GM23338 (cell line): ENCODE results near the gene R3HDM2. TPM values are rescaled to one million over a fixed set of nuclear protein-coding genes. Genes with fewer than 3 reads are reported as not detected.

Experiments
- ATAC-seq: fragments of 200-7000 bp; cut with Tn5 transposase; 3 replicates; pipeline ENCODE4 v1.9.1; 2020
- DNase-seq: peaks from one replicate; pipeline ENCODE4 v3.0.0-alpha.2; 2015; ENCODE audit warnings: low spot score
- H2AFZ ChIP-seq: fragments of 200-600 bp; sonication (generic); 2 replicates; pipeline ENCODE4 v1.8.0; 2016; ENCODE audit warnings: antibody characterized with exemption, mild to moderate bottlenecking, moderate library complexity
- H3F3A ChIP-seq: fragments of 200-600 bp; sonication (generic); replicated peaks from 2 replicates; pipeline ENCODE4 v1.8.0; 2017; ENCODE audit warnings: antibody characterized with exemption, mixed run types, low read depth
- H3K27ac ChIP-seq: fragments of 200-600 bp; sonication (generic); 2 replicates; pipeline ENCODE4 v1.6.1; 2016; ENCODE audit warnings: low read depth
- H3K27me3 ChIP-seq: fragments of 200-600 bp; sonication (generic); 2 replicates; pipeline ENCODE4 v1.8.0; 2016; ENCODE audit warnings: mild to moderate bottlenecking, mixed run types, moderate library complexity; ENCODE audit not compliant: insufficient read depth
- H3K36me3 ChIP-seq: fragments of 200-600 bp; sonication (generic); 2 replicates; pipeline ENCODE4 v1.8.0; 2016; ENCODE audit warnings: mild to moderate bottlenecking; ENCODE audit not compliant: insufficient read depth
- H3K4me1 ChIP-seq: fragments of 200-600 bp; sonication (generic); 2 replicates; pipeline ENCODE4 v1.8.0; 2016; ENCODE audit warnings: mild to moderate bottlenecking, moderate library complexity; ENCODE audit not compliant: insufficient read depth
- H3K4me2 ChIP-seq: fragments of 200-600 bp; sonication (generic); 2 replicates; pipeline ENCODE4 v1.7.1; 2017; ENCODE audit warnings: mixed run types
- H3K4me3 ChIP-seq: fragments of 200-600 bp; sonication (generic); 2 replicates; pipeline ENCODE4 v1.6.1; 2016; ENCODE audit warnings: mixed run types
- H3K79me2 ChIP-seq: fragments of 200-600 bp; sonication (generic); replicated peaks from 2 replicates; pipeline ENCODE4 v1.8.0; 2017; ENCODE audit warnings: mild to moderate bottlenecking; ENCODE audit not compliant: insufficient read depth
- H3K9me2 ChIP-seq: fragments of 200-600 bp; sonication (generic); 2 replicates; pipeline ENCODE4 v1.8.0; 2017; ENCODE audit not compliant: insufficient read depth
- H4K20me1 ChIP-seq: fragments of 200-600 bp; sonication (generic); replicated peaks from 2 replicates; pipeline ENCODE4 v1.8.0; 2017; ENCODE audit warnings: mild to moderate bottlenecking; ENCODE audit not compliant: insufficient read depth
- H3K27ac Mint-ChIP-seq: 2 replicates; pipeline ENCODE4 v1.8.0; 2020; ENCODE audit warnings: inconsistent platforms, mild to moderate bottlenecking, moderate library complexity, mixed read lengths
- H3K27me3 Mint-ChIP-seq: 3 replicates; pipeline ENCODE4 v1.8.0; 2022; ENCODE audit warnings: low read depth, mild to moderate bottlenecking, moderate library complexity, mixed read lengths, inconsistent platforms; ENCODE audit not compliant: insufficient read depth, poor library complexity
- H3K36me3 Mint-ChIP-seq: 3 replicates; pipeline ENCODE4 v1.8.0; 2021; ENCODE audit warnings: low read depth, mild to moderate bottlenecking, inconsistent platforms, moderate library complexity, mixed read lengths
- H3K4me1 Mint-ChIP-seq: 3 replicates; pipeline ENCODE4 v1.8.0; 2020; ENCODE audit warnings: mild to moderate bottlenecking, inconsistent platforms, mixed read lengths
- H3K4me3 Mint-ChIP-seq: 3 replicates; pipeline ENCODE4 v1.8.0; 2021; ENCODE audit warnings: moderate library complexity, mild to moderate bottlenecking, inconsistent platforms, mixed read lengths
- H3K9me3 Mint-ChIP-seq: 3 replicates; pipeline ENCODE4 v1.8.0; 2020; ENCODE audit warnings: moderate library complexity, mild to moderate bottlenecking, inconsistent platforms, mixed read lengths
- EZH2 ChIP-seq: fragments of 200-600 bp; sonication (generic); IDR thresholded peaks from one replicate; pipeline ENCODE4 v1.8.0; 2017; ENCODE audit warnings: antibody characterized with exemption, mild to moderate bottlenecking, low read depth; ENCODE audit not compliant: unreplicated experiment
- EZH2phosphoT487 ChIP-seq: fragments of 200-600 bp; sonication (generic); IDR thresholded peaks from one replicate; pipeline ENCODE4 v1.8.1; 2018; ENCODE audit warnings: antibody characterized with exemption; ENCODE audit not compliant: unreplicated experiment
- JUNB ChIP-seq: IDR thresholded peaks from one replicate; pipeline ENCODE4 v1.6.1; 2016; ENCODE audit warnings: antibody characterized with exemption; ENCODE audit not compliant: unreplicated experiment
- NANOG ChIP-seq: IDR thresholded peaks from 2 replicates; pipeline ENCODE4 v1.6.1; 2016; ENCODE audit warnings: antibody characterized with exemption, borderline replicate concordance
- POLR2AphosphoS5 ChIP-seq: IDR thresholded peaks from 2 replicates; pipeline ENCODE4 v1.6.1; 2016; ENCODE audit warnings: antibody characterized with exemption, low read depth
- STAT1 ChIP-seq: IDR thresholded peaks from one replicate; pipeline ENCODE4 v1.6.1; 2016; ENCODE audit warnings: antibody characterized with exemption; ENCODE audit not compliant: unreplicated experiment
- ZNF331 ChIP-seq: fragments of 250-450 bp; sonication (Bioruptor Pico); IDR thresholded peaks from 2 replicates; pipeline ENCODE4 v1.5.0; 2020; ENCODE audit warnings: low read depth, mild to moderate bottlenecking, moderate library complexity
- polyA plus RNA-seq: library from polyadenylated mRNA; unstranded; fragments of >200 nt; fragmentation: Nextera tagmentation; extraction: Ambion mirVana; gene quantifications from 2 replicates; pipeline ENCODE4 v1.2.1, GENCODE V29; 2016
- total RNA-seq: library from RNA; depleted of rRNA; stranded (reverse); fragments of >200 nt; shearing (Covaris generic); gene quantifications from 2 replicates; pipeline ENCODE4 v1.2.3, GENCODE V29; 2014
- TF ChIP-seq, protein P1 (sequence below): IDR thresholded peaks from 2 replicates; pipeline ENCODE4 v1.6.1; 2016; ENCODE audit warnings: antibody characterized with exemption
- TF ChIP-seq, protein P2 (sequence below): IDR thresholded peaks from one replicate; pipeline ENCODE4 v1.6.1; 2018; ENCODE audit warnings: antibody characterized with exemption; ENCODE audit not compliant: unreplicated experiment

Gene R3HDM2
- total and polyA plus RNA-seq, 2 experiments from 2014 or later: 9.6 to 19.6 TPM

DNA sequence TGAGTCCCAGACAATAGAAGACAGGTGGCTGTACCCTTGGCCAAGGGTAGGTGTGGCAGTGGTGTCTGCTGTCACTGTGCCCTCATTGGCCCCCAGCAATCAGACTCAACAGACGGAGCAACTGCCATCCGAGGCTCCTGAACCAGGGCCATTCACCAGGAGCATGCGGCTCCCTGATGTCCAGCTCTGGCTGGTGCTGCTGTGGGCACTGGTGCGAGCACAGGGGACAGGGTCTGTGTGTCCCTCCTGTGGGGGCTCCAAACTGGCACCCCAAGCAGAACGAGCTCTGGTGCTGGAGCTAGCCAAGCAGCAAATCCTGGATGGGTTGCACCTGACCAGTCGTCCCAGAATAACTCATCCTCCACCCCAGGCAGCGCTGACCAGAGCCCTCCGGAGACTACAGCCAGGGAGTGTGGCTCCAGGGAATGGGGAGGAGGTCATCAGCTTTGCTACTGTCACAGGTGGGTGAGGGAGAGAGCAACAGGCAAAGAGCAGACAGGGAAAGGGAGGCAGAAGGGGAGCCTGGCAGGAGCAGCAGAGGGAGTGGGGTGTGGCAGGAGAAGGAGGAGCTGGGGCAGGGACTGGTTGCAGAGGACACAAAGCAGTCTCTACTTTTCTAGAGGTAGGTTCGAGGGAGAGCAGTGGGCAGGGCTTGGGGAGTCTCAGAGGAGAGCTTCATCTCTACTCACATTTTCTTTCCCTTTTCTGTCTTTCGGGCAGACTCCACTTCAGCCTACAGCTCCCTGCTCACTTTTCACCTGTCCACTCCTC is 24.7 kb upstream of the R3HDM2 start:
- TF ChIP-seq NANOG: no peak
- no peak; the same call in 1 of the 2 replicates for TF ChIP-seq POLR2AphosphoS5
- TF ChIP-seq ZNF331 (CRISPR knock-in tag): no peak
- TF ChIP-seq JUNB: no peak
- TF ChIP-seq, protein P1, sequence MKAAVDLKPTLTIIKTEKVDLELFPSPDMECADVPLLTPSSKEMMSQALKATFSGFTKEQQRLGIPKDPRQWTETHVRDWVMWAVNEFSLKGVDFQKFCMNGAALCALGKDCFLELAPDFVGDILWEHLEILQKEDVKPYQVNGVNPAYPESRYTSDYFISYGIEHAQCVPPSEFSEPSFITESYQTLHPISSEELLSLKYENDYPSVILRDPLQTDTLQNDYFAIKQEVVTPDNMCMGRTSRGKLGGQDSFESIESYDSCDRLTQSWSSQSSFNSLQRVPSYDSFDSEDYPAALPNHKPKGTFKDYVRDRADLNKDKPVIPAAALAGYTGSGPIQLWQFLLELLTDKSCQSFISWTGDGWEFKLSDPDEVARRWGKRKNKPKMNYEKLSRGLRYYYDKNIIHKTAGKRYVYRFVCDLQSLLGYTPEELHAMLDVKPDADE: 0 out of 2 replicates have a peak, but pooled peaks have one; percentile 46
- no peak for TF ChIP-seq STAT1
- peaks cover 60% of the 10 kb centered on the region for H3K4me1 ChIP-seq
- peak overlapping the region; percentile 82 for H3K27ac ChIP-seq
- H3K27me3 ChIP-seq: no peaks in the 10 kb centered on the region
- H2AFZ ChIP-seq: no peak overlapping the region
- no peaks in the 10 kb centered on the region for H4K20me1 ChIP-seq
- Mint-ChIP-seq H3K27me3 (peaks cover 40% of the 10 kb centered on the region), H3K4me3 (peak overlapping the region; percentile 82), H3K27ac (peak overlapping the region; percentile 100), H3K9me3 (no peaks in the 10 kb centered on the region; the same call in 2 of the 3 replicates), H3K4me1 (peaks cover 63% of the 10 kb centered on the region), H3K36me3 (peaks cover 23% of the 10 kb centered on the region)
- ATAC-seq (peak; percentile 17), DNase-seq (no peak)
- H3K79me2 ChIP-seq: peaks cover 23% of the 10 kb centered on the region
- peaks cover 15% of the 10 kb centered on the region for H3F3A ChIP-seq
- peak overlapping the region; percentile 99 for H3K4me2 ChIP-seq
- peak overlapping the region; percentile 86 for H3K4me3 ChIP-seq
- no peaks in the 10 kb centered on the region for H3K36me3 ChIP-seq
- no peaks in the 10 kb centered on the region for H3K9me2 ChIP-seq

DNA sequence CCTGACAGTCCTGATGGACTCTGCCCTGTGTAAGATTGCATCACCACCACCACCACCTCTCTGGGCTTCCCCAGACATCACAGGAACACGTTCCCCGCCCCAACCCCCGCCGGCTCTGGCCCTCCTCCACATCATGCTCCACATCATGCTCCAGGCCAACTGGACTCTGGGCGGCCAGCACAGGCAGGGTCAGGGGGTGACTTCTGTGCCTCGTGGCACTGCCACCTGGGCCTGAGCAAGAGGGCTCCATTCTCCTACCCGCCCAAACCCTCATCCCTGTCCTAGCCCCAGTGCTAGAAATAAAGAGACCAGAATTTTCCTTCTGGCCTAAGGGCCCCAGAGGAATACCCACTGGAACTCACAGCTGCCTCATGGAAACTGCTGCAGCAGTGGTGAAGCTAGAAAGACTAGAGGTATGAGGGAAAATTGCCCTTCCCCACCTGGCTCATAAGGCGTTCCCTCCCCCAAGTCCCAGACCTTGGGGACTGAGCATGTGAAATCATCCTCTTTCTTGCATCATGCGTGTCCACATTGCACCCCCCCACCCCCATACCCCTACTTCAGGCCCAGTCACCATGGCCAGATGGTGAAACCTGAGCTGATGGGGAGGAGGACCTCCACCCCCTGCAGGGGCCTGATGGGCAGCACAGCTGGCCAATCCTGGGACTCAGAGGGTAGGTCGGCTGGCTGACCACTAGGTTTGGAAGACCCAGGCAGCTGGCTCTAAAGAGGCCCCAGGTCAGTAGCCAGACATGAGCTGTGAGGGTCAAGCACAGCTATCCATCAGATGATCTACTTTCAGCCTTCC is 23.9 kb upstream of the R3HDM2 start, which contains the start of gene INHBE:
Gene INHBE (plus strand): TSS at position 742 of the 808 bp plus-strand sequence. CDS start 230 bp downstream, outside the sequence.
- H2AFZ ChIP-seq: no peak within 1 kb of the TSS
- H3K4me3 ChIP-seq: peak within 1 kb of the TSS; percentile 86
- peak; percentile 56 for ATAC-seq
- Mint-ChIP-seq H3K27me3 (peaks cover 36% of the 10 kb centered on the region), H3K4me3 (peak within 1 kb of the TSS; percentile 82), H3K9me3 (no peaks in the 10 kb centered on the region; the same call in 2 of the 3 replicates), H3K27ac (peak within 1 kb of the TSS; percentile 100), H3K4me1 (peaks cover 60% of the 10 kb centered on the region), H3K36me3 (peaks cover 23% of the 10 kb centered on the region)
- H3F3A ChIP-seq: peaks cover 10% of the 10 kb centered on the region; the same call in 1 of the 2 replicates
- H3K27ac ChIP-seq: peak within 1 kb of the TSS; percentile 99
- DNase-seq: peak; percentile 97
- H3K9me2 ChIP-seq: no peaks in the 10 kb centered on the region
- no peaks in the 10 kb centered on the region for H3K27me3 ChIP-seq
- peak within 1 kb of the TSS; percentile 99 for H3K4me2 ChIP-seq
- peaks cover 60% of the 10 kb centered on the region for H3K4me1 ChIP-seq
- no peaks in the 10 kb centered on the region for H3K36me3 ChIP-seq
- peaks cover 19% of the 10 kb centered on the region for H3K79me2 ChIP-seq
- no peaks in the 10 kb centered on the region for H4K20me1 ChIP-seq
- TF ChIP-seq EZH2 (no peak), EZH2phosphoT487 (no peak)
- TF ChIP-seq, protein P2, sequence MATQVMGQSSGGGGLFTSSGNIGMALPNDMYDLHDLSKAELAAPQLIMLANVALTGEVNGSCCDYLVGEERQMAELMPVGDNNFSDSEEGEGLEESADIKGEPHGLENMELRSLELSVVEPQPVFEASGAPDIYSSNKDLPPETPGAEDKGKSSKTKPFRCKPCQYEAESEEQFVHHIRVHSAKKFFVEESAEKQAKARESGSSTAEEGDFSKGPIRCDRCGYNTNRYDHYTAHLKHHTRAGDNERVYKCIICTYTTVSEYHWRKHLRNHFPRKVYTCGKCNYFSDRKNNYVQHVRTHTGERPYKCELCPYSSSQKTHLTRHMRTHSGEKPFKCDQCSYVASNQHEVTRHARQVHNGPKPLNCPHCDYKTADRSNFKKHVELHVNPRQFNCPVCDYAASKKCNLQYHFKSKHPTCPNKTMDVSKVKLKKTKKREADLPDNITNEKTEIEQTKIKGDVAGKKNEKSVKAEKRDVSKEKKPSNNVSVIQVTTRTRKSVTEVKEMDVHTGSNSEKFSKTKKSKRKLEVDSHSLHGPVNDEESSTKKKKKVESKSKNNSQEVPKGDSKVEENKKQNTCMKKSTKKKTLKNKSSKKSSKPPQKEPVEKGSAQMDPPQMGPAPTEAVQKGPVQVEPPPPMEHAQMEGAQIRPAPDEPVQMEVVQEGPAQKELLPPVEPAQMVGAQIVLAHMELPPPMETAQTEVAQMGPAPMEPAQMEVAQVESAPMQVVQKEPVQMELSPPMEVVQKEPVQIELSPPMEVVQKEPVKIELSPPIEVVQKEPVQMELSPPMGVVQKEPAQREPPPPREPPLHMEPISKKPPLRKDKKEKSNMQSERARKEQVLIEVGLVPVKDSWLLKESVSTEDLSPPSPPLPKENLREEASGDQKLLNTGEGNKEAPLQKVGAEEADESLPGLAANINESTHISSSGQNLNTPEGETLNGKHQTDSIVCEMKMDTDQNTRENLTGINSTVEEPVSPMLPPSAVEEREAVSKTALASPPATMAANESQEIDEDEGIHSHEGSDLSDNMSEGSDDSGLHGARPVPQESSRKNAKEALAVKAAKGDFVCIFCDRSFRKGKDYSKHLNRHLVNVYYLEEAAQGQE: no peak
